Activated naive CD4-positive, alpha-beta T cell treated with anti-CD3 and anti-CD28 coated beads for 36 hours (primary cell): Measurements from ENCODE around the gene GLRA3. TPM values are rescaled to one million over a fixed set of nuclear protein-coding genes. Genes with fewer than 3 reads are reported as not detected.
"Not testable (repeated sequence)": the region's sequence is repeated elsewhere in the genome, so short reads cannot be mapped to it uniquely, and the experiment has no call there.

Experiments used
- CTCF ChIA-PET: fragments of 350-600 bp; sonication (Branson Sonifier 250); formaldehyde crosslinking; loops from one replicate; lab custom pipeline; 2021; ENCODE audit warnings: antibody characterized with exemption; lab: Charles Lee
- DNase-seq: peaks from one replicate; pipeline ENCODE4 v3.0.0-alpha.2; 2020
- H3K27ac Mint-ChIP-seq: one replicate; pipeline ENCODE4 v1.8.0; 2021; ENCODE audit warnings: mild to moderate bottlenecking, mixed read lengths
- H3K27me3 Mint-ChIP-seq: one replicate; pipeline ENCODE4 v1.8.0; 2021; ENCODE audit warnings: low read depth, mixed read lengths
- H3K36me3 Mint-ChIP-seq: one replicate; pipeline ENCODE4 v1.8.0; 2021; ENCODE audit warnings: low read depth, mixed read lengths
- H3K4me1 Mint-ChIP-seq: one replicate; pipeline ENCODE4 v1.8.0; 2021; ENCODE audit warnings: low read depth, mixed read lengths
- H3K4me3 Mint-ChIP-seq: one replicate; pipeline ENCODE4 v1.8.0; 2021; ENCODE audit warnings: mild to moderate bottlenecking, moderate library complexity, mixed read lengths
- H3K9me3 Mint-ChIP-seq: one replicate; pipeline ENCODE4 v1.8.0; 2021; ENCODE audit warnings: mixed read lengths
- intact Hi-C: fragments of 100-400 bp; cut with micrococcal nuclease; formaldehyde crosslinking; loops from one replicate; pipeline ENCODE4 v1.15.1; 2023
- total RNA-seq, 2 experiments: library from RNA; stranded (reverse); gene quantifications; one replicate each; pipeline ENCODE4 v1.2.3, GENCODE V29; 2021

The GLRA3 gene
- total RNA-seq, 2 experiments from 2014 or later = not detected

DNA sequence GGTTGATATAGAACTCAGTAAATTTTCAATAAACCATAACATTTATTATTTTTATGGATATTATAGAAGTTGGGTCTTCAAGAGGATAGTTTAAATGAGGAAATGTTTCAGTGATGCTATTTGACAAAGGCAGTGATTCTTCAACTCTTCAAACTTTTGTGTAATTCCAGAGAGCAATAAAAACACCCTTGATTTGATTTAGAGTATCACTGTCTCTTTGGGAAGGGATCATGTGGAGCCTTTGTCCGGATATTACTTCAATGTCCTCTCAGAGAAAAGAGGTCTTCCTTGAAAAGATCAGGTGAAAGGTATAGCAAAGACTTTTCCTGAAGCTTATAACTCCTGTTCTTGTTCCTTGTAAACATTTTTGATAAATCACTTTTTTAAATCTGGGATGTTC lies 23.3 kb downstream of the GLRA3 start:
- H3K4me1 Mint-ChIP-seq = no peaks in the 10 kb centered on the region
- H3K9me3 Mint-ChIP-seq = peaks cover 3% of the 10 kb centered on the region
- CTCF ChIA-PET = no interaction called here
- intact Hi-C loops = no loop called here
- no peaks in the 10 kb centered on the region for H3K36me3 Mint-ChIP-seq
- H3K27me3 Mint-ChIP-seq = no peaks in the 10 kb centered on the region
- DNase-seq = no peak
- H3K27ac Mint-ChIP-seq = no peak overlapping the region
- no peak overlapping the region for H3K4me3 Mint-ChIP-seq

- no peak overlapping the region for H3K4me3 Mint-ChIP-seq
- no peaks in the 10 kb centered on the region for H3K9me3 Mint-ChIP-seq
- CTCF ChIA-PET = no interaction called here
These were observed 34.4 kb downstream of the GLRA3 start for GRCh38 chr4:174794543-174795094.

GRCh38 chr4:174789657-174790056 lies 39.4 kb downstream of the GLRA3 start:
- intact Hi-C loops = no loop called here
- Mint-ChIP-seq H3K27me3 (no peaks in the 10 kb centered on the region), H3K27ac (no peak overlapping the region), H3K4me3 (no peak overlapping the region), H3K4me1 (no peaks in the 10 kb centered on the region), H3K9me3 (no peaks in the 10 kb centered on the region), H3K36me3 (no peaks in the 10 kb centered on the region)
- DNase-seq = no peak
- CTCF ChIA-PET = no interaction called here

More at GRCh38 chr4:174794543-174795094, 34.4 kb downstream of the GLRA3 start:
- no peak overlapping the region for H3K27ac Mint-ChIP-seq
- H3K36me3 Mint-ChIP-seq = no peaks in the 10 kb centered on the region
- H3K27me3 Mint-ChIP-seq = no peaks in the 10 kb centered on the region
- intact Hi-C loops = no loop called here
- H3K4me1 Mint-ChIP-seq = no peaks in the 10 kb centered on the region
- DNase-seq = no peak

DNA sequence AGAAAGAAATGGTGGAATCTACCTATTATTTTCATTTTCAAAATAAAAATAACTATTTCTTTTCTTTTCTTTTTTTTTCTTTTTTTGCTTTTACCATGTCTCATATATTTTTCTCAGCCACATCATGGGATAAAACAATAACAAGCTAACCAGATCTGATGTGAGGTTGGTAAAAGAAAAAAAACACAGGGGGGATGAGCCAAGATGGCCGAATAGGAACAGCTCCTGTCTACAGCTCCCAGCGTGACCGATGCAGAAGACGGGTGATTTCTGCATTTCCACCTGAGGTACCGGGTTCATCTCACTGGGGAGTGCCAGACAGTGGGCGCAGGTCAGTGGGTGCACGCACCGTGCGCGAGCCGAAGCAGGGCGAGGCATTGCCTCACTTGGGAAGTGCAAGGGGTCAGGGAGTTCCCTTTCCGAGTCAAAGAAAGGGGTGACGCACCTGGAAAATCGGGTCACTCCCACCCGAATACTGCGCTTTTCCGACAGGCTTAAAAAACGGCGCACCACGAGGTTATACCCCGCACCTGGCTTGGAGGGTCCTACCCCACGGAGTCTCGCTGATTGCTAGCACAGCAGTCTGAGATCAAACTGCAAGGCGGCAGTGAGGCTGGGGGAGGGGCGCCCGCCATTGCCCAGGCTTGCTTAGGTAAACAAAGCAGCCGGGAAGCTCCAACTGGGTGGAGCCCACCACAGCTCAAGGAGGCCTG lies 50.6 kb downstream of the GLRA3 start:
- H3K4me3 Mint-ChIP-seq, H3K4me1 Mint-ChIP-seq, CTCF ChIA-PET, DNase-seq, H3K9me3 Mint-ChIP-seq, intact Hi-C loops, H3K36me3 Mint-ChIP-seq, H3K27ac Mint-ChIP-seq, H3K27me3 Mint-ChIP-seq: not testable (repeated sequence)

GRCh38 chr4:174775366-174775765 lies 53.7 kb downstream of the GLRA3 start:
- Mint-ChIP-seq H3K4me1 (no peaks in the 10 kb centered on the region), H3K27me3 (no peaks in the 10 kb centered on the region), H3K9me3 (peaks cover 3% of the 10 kb centered on the region), H3K27ac (no peak overlapping the region), H3K36me3 (no peaks in the 10 kb centered on the region), H3K4me3 (no peak overlapping the region)
- intact Hi-C loops = no loop called here
- CTCF ChIA-PET = no interaction called here
- no peak for DNase-seq

- Mint-ChIP-seq H3K27ac (no peak overlapping the region), H3K9me3 (no peaks in the 10 kb centered on the region), H3K4me1 (no peaks in the 10 kb centered on the region), H3K36me3 (no peaks in the 10 kb centered on the region), H3K27me3 (no peaks in the 10 kb centered on the region), H3K4me3 (no peak overlapping the region)
- CTCF ChIA-PET = interaction anchor here (0.7 to 2.7 kb wide), 5 partner anchors 8 to 1550 kb away, joined by 3 to 7 read pairs (median 4); no protein-coding TSS in a partner anchor
- no peak for DNase-seq
- intact Hi-C loops = loop anchor here (2.0 to 5.0 kb wide), 2 partner anchors 773 to 1128 kb away; no protein-coding TSS in a partner anchor
These were observed 64.8 kb downstream of the GLRA3 start for GRCh38 chr4:174764105-174764729.

GRCh38 chr4:174763454-174764104 lies 65.5 kb downstream of the GLRA3 start:
- H3K9me3 Mint-ChIP-seq = no peaks in the 10 kb centered on the region
- H3K4me1 Mint-ChIP-seq = no peaks in the 10 kb centered on the region
- intact Hi-C loops = loop anchor here (2.0 to 5.0 kb wide), 2 partner anchors 773 to 1129 kb away; no protein-coding TSS in a partner anchor
- H3K27me3 Mint-ChIP-seq = no peaks in the 10 kb centered on the region
- H3K4me3 Mint-ChIP-seq = no peak overlapping the region
- CTCF ChIA-PET = interaction anchor here (0.7 to 2.7 kb wide), 6 partner anchors 9 to 1551 kb away, joined by 3 to 7 read pairs (median 4); no protein-coding TSS in a partner anchor
- no peaks in the 10 kb centered on the region for H3K36me3 Mint-ChIP-seq
- no peak for DNase-seq
- no peak overlapping the region for H3K27ac Mint-ChIP-seq

- H3K4me1 Mint-ChIP-seq = no peaks in the 10 kb centered on the region
- H3K27ac Mint-ChIP-seq = no peak overlapping the region
- CTCF ChIA-PET = no interaction called here
These were observed 67.6 kb downstream of the GLRA3 start for GRCh38 chr4:174761451-174761850.

GRCh38 chr4:174757736-174758135 lies 71.3 kb downstream of the GLRA3 start:
- intact Hi-C loops = no loop called here
- H3K4me3 Mint-ChIP-seq = no peak overlapping the region
- CTCF ChIA-PET = no interaction called here
- no peaks in the 10 kb centered on the region for H3K36me3 Mint-ChIP-seq
- H3K4me1 Mint-ChIP-seq = no peaks in the 10 kb centered on the region
- H3K27ac Mint-ChIP-seq = no peak overlapping the region
- no peak for DNase-seq
- no peaks in the 10 kb centered on the region for H3K9me3 Mint-ChIP-seq
- no peaks in the 10 kb centered on the region for H3K27me3 Mint-ChIP-seq

More at GRCh38 chr4:174761451-174761850, 67.6 kb downstream of the GLRA3 start:
- H3K9me3 Mint-ChIP-seq = no peaks in the 10 kb centered on the region
- H3K4me3 Mint-ChIP-seq = no peak overlapping the region
- DNase-seq = no peak
- H3K36me3 Mint-ChIP-seq = no peaks in the 10 kb centered on the region
- no peaks in the 10 kb centered on the region for H3K27me3 Mint-ChIP-seq
- intact Hi-C loops = loop anchor here (5.0 kb wide), 1 partner anchor 1131 kb away; no protein-coding TSS in a partner anchor

DNA sequence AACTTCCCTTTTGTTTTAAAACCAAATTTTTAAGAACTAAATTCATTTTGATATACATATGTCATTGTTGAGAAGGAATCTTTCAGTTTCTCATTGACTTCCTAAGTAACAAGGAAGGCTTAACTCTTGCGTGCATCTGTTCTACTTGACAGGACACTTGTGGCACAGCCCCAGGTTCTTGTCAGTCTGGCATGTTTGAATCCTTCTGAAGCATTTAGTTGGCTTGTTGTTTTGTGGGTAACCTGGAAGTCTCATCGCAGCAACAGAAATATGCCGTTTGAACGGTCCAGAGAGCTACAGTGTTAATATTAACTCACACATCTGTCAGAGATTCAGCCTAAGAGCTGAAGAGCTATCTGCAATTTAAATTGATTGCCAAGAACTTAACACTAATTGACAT lies 76.0 kb downstream of the GLRA3 start:
- H3K4me3 Mint-ChIP-seq = no peak overlapping the region
- no peaks in the 10 kb centered on the region for H3K27me3 Mint-ChIP-seq
- no peaks in the 10 kb centered on the region for H3K9me3 Mint-ChIP-seq
- H3K36me3 Mint-ChIP-seq = no peaks in the 10 kb centered on the region
- CTCF ChIA-PET = no interaction called here
- H3K4me1 Mint-ChIP-seq = no peaks in the 10 kb centered on the region
- intact Hi-C loops = no loop called here
- no peak for DNase-seq
- H3K27ac Mint-ChIP-seq = no peak overlapping the region

DNA sequence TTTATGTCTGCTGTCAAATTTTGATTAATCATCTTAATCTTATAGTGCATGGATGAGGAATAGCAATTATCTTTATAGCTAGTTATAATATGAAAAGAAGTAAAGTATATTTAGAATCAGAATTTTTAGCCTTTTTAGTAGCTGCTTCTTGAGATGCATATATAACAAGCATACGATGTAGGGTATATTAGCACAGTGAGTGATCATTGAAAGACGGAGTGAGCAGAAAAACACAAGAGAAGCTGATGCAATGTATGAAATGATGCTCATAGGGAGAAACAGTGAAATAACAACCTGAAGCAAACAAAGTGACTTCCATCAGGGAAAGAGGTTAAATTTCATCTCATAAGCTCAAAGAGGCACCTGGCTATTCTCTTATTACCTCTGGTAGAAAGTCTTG lies 77.0 kb downstream of the GLRA3 start:
- intact Hi-C loops = no loop called here
- H3K27me3 Mint-ChIP-seq = no peaks in the 10 kb centered on the region
- no peak overlapping the region for H3K4me3 Mint-ChIP-seq
- no peak for DNase-seq
- no peaks in the 10 kb centered on the region for H3K4me1 Mint-ChIP-seq
- no peak overlapping the region for H3K27ac Mint-ChIP-seq
- H3K36me3 Mint-ChIP-seq = no peaks in the 10 kb centered on the region
- CTCF ChIA-PET = interaction anchor here (0.6 to 0.9 kb wide), 2 partner anchors 12 to 172 kb away, joined by 3 to 4 read pairs; no protein-coding TSS in a partner anchor
- H3K9me3 Mint-ChIP-seq = no peaks in the 10 kb centered on the region

GRCh38 chr4:174749091-174749490 lies 80.0 kb downstream of the GLRA3 start:
- Mint-ChIP-seq H3K36me3 (no peaks in the 10 kb centered on the region), H3K9me3 (no peaks in the 10 kb centered on the region), H3K4me1 (no peaks in the 10 kb centered on the region), H3K27ac (no peak overlapping the region), H3K27me3 (no peaks in the 10 kb centered on the region), H3K4me3 (no peak overlapping the region)
- intact Hi-C loops = no loop called here
- CTCF ChIA-PET = no interaction called here
- DNase-seq = no peak
